ENCODE results near the gene SPRED1. TPM values are rescaled to one million over a fixed set of nuclear protein-coding genes. Genes with fewer than 3 reads are reported as not detected.
A peak's percentile ranks its signal among the peaks of the same experiment; 100 is the strongest.

SPRED1 gene
- total and polyA plus RNA-seq, 10 of the 15 experiments (the other 5 are each of a cell fraction or from before 2014, with no cell fraction given), result 0.08 to 2.6 (median 0.22) TPM

DNA sequence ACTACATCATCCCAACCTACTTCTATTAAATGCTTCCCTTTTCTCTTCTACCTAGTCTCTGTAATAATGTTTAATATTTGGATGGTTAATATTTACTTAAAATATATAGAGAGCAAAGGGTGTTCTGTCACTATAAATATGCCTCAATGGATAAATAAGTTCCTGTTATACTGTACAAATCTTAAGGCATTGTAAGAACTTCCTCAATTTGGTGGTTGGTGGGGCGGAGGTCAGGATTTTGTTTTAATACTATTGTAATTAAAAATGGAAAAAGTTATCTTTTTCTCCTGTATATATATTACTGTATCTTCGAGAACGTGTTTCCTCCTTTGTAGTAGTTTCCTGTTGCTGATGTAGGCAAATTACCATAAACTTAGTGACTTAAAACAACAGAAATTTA lies 41.5 kb downstream of the SPRED1 start (continued):
- no peak for TF ChIP-seq PAX5 (IDR thresholded peaks at IDR 0.05; ENCODE audit: borderline replicate concordance, low read depth, low read length)

DNA sequence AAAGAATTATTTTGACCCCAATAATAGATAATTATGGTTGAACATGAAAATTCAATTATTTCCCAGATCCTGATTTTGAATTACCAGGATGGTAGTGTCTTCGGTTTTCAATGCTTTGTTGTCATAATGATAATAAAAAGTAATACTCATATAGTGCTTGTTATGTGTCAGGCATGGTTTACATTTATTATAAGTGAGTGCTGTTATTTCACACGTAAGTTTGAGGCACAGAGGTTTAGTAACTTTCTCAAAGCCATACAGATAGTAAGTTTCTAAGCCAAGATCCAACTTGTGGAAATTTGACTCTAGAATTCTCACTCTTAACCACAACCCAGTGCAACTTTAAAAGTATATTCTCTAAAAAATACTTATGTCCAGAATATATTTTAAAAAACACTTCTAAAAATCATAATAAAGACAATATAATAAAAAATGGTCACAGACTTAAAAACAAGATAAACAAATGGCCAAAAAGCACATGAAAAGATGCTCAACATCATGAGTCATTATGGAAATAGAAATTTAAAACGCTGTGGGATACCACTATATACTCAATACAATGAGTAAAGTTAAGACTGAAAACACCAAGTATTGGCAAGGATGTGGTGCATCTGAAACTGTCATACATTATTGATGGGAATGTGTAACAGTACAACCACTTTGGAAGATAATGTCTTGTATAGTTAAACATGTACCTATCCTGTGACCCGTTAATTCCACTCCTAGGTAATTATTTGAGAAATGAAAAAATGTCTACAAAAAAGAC lies 45.2 kb downstream of the SPRED1 start:
- H3K9ac ChIP-seq (ENCODE audit: control insufficient read depth, insufficient read depth, low read length), result no peak overlapping the region
- in situ Hi-C loops (cut with MboI) (no loop called here), intact Hi-C loops (cut with micrococcal nuclease; ENCODE audit: unreplicated experiment) (no loop called here)
- DNase-seq (ENCODE audit: low read depth, low spot score) (no peak), ATAC-seq (peak; percentile 75), FAIRE-seq (peak; percentile 47)
- H3K9me3 ChIP-seq (replicated peaks; ENCODE audit: control insufficient read depth, insufficient read depth, low read length), result no peaks in the 10 kb centered on the region
- CTCF ChIA-PET, result no interaction called here
- POLR2A ChIA-PET, result no interaction called here
- H3K4me1 ChIP-seq (ENCODE audit: control insufficient read depth, insufficient read depth, low read length), result peaks cover 5% of the 10 kb centered on the region
- no peak overlapping the region for H3K4me3 ChIP-seq
- no peak overlapping the region for H3K4me2 ChIP-seq (ENCODE audit: control insufficient read depth, insufficient read depth)
- no peak overlapping the region for H3K27ac ChIP-seq (ENCODE audit: control insufficient read depth, insufficient read depth)
- H4K20me1 ChIP-seq (ENCODE audit: control insufficient read depth, insufficient read depth), result no peaks in the 10 kb centered on the region
- H2AFZ ChIP-seq (ENCODE audit: control insufficient read depth, low read depth, low read length), result no peak overlapping the region
- no TSS peak for BruUV-seq (replicated peaks)
- 2% methylated on average over 4 of the region's 4 CpGs for WGBS (ENCODE audit: insufficient coverage, insufficient replicate concordance, low lambda C conversion rate, missing lambda C conversion rate)
- H3K79me2 ChIP-seq (ENCODE audit: control insufficient read depth, insufficient read depth, low read length), result no peaks in the 10 kb centered on the region
- no peaks in the 10 kb centered on the region for H3K36me3 ChIP-seq (ENCODE audit: control insufficient read depth in 2 of 2, insufficient read depth in 2 of 2, low read length in 1 of 2)
- RAD21 ChIA-PET (ENCODE audit: unreplicated experiment), result no interaction called here
- H3K27me3 ChIP-seq (replicated peaks in 1 of 2; ENCODE audit: control insufficient read depth in 2 of 2, insufficient read depth in 2 of 2, low read length in 1 of 2), result no peaks in the 10 kb centered on the region
- SMC1A ChIA-PET (ENCODE audit: uncharacterized antibody, unreplicated experiment), result interaction anchor here (1.4 to 1.5 kb wide), 2 partner anchors 11 to 14 kb away, joined by 3 read pairs; no protein-coding TSS in a partner anchor
- TF ChIP-seq ESRRA (IDR thresholded peaks at IDR 0.05; ENCODE audit: low read length), result no peak
- no peak for TF ChIP-seq FOXK2 (IDR thresholded peaks at IDR 0.05)
- 0 out of 2 replicates have a peak, but pooled peaks have one; percentile 25 for TF ChIP-seq NFIC (IDR thresholded peaks at IDR 0.05; ENCODE audit: low read depth, low read length)
- TF ChIP-seq JUND (IDR thresholded peaks at IDR 0.05; ENCODE audit: low read depth, low read length), result no peak
- TF ChIP-seq SRF (IDR thresholded peaks at IDR 0.05; ENCODE audit: low read depth in 2 of 2, low read length in 2 of 2), result no peak
- TF ChIP-seq MEF2B (IDR thresholded peaks at IDR 0.05; ENCODE audit: partially characterized antibody, poor library complexity, severe bottlenecking), result no peak
- TF ChIP-seq NRF1 (conservative IDR thresholded peaks at IDR 0.05; ENCODE audit: low read depth, low read length), result no peak
- TF ChIP-seq BMI1 (IDR thresholded peaks at IDR 0.05; ENCODE audit: borderline replicate concordance), result 0 out of 2 replicates have a peak, but pooled peaks have one; percentile 38
- 0 out of 2 replicates have a peak, but pooled peaks have one; percentile 24 for TF ChIP-seq IKZF1 (conservative IDR thresholded peaks at IDR 0.05)
- TF ChIP-seq IRF4 (IDR thresholded peaks at IDR 0.05; ENCODE audit: low read depth, low read length), result 0 out of 2 replicates have a peak, but pooled peaks have one; percentile 23
- TF ChIP-seq NBN (IDR thresholded peaks at IDR 0.05), result no peak
- no peak for TF ChIP-seq POLR2AphosphoS2 (IDR thresholded peaks at IDR 0.05; ENCODE audit: low read depth, low read length)
- TF ChIP-seq, protein P1, sequence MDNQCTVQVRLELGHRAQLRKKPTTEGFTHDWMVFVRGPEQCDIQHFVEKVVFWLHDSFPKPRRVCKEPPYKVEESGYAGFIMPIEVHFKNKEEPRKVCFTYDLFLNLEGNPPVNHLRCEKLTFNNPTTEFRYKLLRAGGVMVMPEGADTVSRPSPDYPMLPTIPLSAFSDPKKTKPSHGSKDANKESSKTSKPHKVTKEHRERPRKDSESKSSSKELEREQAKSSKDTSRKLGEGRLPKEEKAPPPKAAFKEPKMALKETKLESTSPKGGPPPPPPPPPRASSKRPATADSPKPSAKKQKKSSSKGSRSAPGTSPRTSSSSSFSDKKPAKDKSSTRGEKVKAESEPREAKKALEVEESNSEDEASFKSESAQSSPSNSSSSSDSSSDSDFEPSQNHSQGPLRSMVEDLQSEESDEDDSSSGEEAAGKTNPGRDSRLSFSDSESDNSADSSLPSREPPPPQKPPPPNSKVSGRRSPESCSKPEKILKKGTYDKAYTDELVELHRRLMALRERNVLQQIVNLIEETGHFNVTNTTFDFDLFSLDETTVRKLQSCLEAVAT (IDR thresholded peaks at IDR 0.05), result no peak
- TF ChIP-seq MYC (IDR thresholded peaks at IDR 0.05; ENCODE audit: insufficient read depth, insufficient read length, insufficient replicate concordance, low read length, severe bottlenecking), result no peak
- no peak for TF ChIP-seq ZNF622 (IDR thresholded peaks at IDR 0.05)
- TF ChIP-seq, protein P2, sequence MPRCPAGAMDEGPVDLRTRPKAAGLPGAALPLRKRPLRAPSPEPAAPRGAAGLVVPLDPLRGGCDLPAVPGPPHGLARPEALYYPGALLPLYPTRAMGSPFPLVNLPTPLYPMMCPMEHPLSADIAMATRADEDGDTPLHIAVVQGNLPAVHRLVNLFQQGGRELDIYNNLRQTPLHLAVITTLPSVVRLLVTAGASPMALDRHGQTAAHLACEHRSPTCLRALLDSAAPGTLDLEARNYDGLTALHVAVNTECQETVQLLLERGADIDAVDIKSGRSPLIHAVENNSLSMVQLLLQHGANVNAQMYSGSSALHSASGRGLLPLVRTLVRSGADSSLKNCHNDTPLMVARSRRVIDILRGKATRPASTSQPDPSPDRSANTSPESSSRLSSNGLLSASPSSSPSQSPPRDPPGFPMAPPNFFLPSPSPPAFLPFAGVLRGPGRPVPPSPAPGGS (IDR thresholded peaks at IDR 0.05; ENCODE audit: borderline replicate concordance, insufficient read depth, low read depth, low read length, poor library complexity, severe bottlenecking), result peak; percentile 13
- TF ChIP-seq HDGF (IDR thresholded peaks at IDR 0.05), result no peak
- TF ChIP-seq SMAD5 (IDR thresholded peaks at IDR 0.05; ENCODE audit: low read depth), result no peak
- TF ChIP-seq JUNB (IDR thresholded peaks at IDR 0.05), result peak; percentile 54
- TF ChIP-seq FOS (IDR thresholded peaks at IDR 0.05; ENCODE audit: borderline replicate concordance, extremely low read depth, insufficient read length), result no peak
- no peak for TF ChIP-seq SMAD1 (IDR thresholded peaks at IDR 0.05; ENCODE audit: low read depth, partially characterized antibody)
